HG02623 (cell line): ENCODE measurements around the gene PKNOX2.

Source experiments
- ATAC-seq: cut with Tn5 transposase; IDR thresholded peaks from one replicate; pipeline ENCODE4 v1.9.1; 2021; ENCODE audit warnings: moderate library complexity; ENCODE audit not compliant: unreplicated experiment

The PKNOX2 gene

DNA sequence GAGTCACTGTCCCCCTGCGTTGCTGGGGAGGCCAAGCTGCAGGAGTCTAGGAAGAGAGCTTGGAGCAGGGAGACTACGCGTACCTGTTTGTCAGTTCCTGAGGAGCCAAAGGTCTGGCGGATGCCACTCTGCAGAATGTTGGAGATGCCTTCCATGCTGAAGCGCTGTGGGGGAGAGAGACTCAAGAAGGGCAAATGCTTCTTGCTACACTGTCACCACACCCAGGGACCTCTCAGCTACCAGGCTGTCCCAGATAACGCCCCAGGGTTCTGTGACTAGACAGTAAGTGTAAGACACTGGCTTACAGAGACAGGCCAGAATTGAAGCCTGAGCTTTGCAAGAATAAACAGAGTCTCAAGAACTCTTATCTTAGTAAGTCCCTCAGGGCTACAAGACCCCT is 289.5 kb downstream of the PKNOX2 start:
- ATAC-seq, result no peak

DNA sequence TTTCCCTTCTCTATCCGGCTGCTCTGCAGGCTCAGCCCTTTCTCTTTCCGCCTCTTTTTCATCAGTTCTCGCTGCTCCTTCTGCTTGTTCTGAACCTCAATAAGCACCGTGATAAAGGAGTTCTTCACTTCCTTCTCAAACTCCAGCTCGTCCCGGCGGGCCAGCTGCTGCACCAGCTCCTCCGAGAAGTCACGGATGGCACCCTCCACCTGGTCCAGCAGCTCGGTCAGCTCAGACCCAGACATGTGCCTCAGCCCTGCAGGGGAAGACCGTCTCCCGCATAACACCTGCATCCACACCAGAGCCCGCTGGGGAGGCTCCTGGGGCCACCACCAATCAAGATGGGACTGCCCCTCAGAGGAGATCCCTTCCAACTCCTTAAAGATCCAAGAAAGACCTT is 291.3 kb downstream of the PKNOX2 start:
- ATAC-seq, result no peak

DNA sequence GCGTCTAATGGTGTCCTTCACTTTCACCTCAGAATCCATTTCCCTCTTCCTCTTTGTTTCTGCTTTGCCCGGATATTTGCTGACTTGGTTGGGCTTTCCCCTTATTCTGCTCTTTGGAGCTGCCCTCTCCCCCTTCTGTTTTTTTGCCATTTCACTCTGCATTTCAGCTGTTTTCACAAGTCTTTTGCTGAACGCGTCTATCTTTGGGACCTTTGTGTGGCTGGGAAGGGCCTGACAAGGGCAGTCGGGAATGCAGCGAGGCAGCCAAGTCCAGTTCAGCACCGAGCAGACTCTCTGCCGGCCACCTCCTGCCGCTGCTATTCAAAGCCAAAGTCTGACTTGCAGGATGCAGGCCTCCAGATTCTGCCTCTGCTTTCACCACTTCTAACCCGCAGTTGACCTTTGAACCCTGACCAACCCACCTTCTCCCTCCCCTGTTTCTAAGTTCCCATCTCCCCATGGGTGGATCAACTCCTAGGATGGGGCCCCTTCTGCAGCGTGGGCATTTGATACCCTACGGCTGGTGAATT is 293.3 kb downstream of the PKNOX2 start:
- ATAC-seq, result no peak

DNA sequence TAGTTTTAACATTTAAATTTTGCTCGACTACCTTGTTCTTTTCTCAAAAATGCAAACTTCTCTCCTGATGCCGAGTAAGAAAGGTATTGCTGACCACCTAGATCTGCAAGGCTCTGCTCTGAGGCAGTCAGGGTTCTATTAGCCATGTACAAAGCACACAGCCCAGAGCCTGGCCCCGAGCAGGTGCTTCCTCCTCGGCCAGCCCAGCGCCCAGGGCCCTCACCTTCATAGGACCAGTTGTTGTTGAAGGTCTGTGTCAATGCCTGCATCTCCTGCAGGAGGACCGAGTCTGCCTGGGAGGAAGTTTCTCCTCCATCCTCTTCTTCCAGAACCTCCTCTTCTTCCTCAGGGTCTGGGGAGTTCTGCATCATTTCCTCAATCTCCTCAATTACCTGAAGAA is 295.7 kb downstream of the PKNOX2 start:
- no peak for ATAC-seq

DNA sequence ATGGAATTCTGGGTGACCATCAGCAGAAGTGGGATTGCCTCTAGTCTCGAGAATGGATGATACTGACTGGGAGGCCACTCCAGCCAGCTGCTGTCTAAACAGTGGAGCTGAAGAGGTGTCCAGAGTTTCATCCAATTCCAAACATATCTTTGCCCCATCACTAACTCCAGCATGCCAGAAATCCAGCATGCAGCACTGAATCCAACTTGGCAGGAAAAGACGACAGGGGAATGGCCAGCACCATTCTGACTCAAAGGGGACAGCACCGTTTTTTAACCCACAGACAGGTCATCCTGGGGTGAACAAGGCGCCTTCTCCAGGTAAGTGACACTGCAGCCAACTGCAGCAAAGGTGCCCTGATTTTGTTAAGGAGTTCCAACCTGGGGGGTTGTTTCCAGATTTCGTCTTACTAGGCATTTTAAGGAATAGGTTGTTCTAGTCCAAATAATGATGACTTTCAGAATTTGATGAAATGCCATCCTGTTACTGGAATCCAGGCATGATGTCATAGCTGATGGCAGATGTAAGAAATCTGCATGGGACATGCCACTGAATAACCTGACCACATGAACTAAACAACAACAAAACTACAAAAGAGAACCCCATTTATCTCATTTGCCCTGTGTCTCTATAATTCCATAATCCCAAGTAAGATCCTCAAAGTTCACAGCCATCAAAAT is 299.2 kb downstream of the PKNOX2 start:
- ATAC-seq, result no peak

DNA sequence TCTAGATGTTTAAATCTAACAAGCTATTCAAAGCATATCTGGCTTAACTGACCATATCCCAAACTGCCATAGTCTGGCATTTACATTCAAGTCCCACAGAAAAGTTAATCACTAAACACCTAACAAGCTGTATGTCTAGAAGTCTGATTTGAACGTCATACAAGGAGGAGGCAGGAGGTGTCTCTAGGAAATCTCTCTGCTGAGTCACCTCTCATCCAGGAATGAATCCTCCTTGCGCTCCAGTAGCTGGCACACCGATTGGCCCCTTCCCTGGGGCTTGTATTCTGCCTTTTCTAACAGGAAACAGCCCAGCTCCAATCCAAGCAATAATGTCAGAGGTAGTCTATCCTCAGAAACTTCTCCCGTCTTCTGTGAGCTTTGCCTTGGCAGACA is 299.7 kb downstream of the PKNOX2 start:
- ATAC-seq, result no peak

DNA sequence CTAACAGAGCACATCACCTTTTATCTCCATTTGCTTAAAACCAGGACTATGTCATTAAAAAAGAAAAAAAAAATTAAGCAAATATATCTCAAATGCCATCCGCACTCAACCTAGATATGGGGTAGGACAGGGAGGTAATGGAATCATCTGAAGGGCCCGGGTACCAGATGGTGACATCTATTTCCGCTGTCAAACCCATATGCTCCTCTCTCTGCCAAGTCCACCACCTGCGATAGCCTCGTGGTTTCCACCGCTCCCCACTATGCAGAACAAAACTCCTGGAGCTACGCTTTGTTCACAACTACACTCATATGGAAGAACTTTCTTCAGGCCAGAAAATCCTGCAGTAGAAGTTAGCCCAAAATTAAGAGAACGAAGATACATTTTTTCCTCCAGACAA is 300.1 kb downstream of the PKNOX2 start:
- ATAC-seq, result no peak

DNA sequence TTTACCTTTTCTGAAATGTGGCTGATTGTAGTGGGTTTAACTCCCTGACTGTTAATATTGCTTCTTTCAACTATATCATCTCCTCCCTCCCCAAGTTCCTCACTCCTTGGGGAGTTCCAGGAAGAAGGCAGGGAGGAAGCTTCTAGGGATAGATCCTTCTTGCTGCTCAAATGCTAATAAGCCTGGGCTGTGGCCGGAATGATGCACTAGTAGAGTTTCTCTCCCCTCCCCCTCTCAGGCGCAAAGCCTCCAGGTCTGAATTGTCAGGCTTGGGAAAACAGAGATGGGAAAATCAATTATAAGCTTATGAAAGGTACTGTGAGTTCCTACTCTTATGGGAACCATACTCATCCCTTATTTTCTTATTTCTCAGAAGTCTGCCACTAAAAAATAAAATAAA is 300.7 kb downstream of the PKNOX2 start:
- no peak for ATAC-seq

DNA sequence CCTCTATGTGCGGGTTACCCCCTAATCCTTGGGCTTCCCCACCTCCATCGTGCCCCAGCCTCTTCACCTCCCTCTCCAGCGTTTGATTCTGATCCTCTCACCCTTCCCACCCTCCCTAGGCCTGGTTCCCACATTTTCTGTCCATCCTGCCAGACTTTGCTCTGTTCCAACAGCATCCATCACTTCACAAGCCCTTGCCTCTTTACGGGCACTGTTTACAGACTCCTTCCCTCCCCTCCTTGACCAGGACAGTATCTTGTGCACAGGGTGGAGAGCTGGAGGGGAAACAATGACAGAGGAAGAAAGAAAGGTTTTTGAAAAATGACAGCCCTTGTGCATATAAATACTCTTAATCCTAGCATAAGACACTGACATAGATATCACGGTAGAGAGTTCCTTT is 301.1 kb downstream of the PKNOX2 start:
- ATAC-seq, result no peak

DNA sequence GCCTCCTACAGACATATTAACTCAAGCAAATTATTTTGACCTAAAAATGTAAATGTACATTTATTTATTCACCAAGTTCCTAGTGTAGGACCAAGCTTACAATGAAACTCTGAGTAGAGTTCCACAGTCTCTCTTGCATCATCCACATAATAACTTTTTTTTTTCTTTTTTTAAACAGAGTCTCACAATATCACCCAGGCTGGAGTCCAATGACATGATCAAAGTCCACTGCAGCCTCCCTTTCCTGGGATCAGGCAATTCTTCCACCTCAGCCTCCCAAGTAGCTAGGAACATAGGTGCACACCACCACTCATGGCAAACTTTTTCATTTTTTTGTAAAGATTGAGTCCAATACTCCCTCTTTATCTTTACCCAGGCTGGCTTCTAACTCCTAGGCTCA is 303.5 kb downstream of the PKNOX2 start:
- ATAC-seq, result no peak

DNA sequence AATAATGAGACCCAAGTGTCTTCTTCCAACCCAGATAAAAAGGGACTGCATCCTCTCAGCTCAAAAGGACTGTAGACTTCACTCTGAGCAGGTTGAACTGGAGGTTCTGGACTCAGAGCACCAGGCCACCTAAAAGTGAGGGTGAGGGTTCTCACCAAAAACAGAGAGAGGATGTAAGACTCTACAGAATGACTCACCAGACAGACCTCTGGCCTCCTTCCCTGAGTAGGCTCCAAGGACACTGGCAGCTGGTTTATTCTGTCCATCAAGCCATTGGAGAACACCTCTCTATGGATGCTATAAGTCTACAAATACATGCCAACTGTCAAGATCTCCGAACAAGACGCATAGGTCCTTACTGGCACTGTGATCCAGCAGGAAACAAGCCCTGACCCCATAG is 304.3 kb downstream of the PKNOX2 start:
- no peak for ATAC-seq

DNA sequence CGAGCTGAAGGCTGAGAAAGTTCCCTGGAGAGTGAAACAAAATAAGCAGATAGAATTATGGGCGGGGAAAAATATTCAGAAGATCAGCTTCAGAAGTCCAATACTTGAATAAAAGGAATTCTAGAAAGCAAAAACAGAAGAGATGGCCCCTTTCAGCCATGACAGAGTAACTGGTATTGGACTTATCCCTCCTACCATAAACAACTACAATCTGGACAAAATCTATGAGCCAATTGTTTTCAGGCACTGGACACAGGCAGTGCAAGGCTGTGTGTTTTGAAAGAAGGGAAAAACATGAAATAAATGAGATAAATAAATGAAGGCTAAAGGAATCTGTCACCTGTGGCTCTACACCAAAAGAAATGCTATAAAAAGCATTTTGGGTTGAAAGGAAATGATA is 305.8 kb downstream of the PKNOX2 start:
- ATAC-seq, result no peak

DNA sequence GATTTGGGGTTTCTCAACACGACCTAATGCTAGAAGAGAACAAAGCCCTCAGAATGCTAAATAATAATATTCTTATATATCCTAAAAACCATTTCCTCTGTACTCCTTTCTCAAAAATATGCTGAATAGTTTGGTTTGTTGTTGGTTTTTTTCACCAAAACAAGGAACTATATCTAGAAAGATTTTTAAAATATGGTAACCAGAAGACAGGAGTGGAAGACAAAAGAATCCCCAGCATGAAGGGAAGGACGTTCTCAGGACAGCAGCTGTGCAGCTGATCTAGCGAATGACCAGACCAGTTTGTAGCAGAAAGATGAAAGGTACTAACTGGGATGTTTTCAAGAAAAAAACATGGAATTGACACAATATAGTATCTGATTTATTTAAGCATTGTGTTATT is 312.2 kb downstream of the PKNOX2 start:
- ATAC-seq, result no peak

DNA sequence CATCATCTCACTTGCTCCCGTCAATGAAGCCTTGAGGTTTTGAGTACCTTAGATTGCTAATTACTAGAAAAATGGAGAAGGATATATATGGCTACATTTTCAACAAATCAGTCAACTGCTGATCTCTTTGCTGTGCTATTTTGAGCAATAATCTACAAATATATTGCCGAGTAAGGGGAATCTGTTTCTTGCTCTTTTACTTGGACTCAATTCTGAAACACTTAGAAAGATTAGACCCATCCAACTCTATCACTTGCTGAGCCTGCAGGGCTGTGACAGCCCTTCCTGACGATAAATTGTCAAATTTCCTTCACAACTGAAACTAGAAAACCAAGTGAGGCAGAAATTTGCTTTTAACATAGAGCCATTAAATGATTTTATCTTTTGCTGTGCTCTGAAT is 314.6 kb downstream of the PKNOX2 start:
- no peak for ATAC-seq

DNA sequence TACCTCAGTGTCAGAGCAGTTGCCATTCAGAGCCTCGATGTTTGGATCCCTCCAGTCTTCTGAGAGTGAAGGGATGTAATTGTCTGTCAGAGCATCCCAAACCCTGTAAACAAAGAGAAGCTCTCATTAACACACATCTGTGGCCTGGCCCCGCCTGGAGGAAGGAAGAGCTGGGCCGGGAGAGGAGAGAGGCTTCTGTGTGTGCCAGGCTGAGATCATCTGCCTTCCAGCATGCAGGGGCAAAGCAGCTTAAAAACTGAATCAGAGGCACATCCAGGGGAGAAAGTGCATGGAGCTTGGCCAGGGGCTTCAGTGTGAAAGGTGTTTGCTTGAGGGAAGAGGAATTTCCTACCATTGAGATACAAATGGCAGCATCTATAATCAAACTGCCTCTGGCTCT is 317.0 kb downstream of the PKNOX2 start:
- no peak for ATAC-seq
